GM21529 (cell line): ENCODE results near the gene ANKMY1.

Experiments
- ATAC-seq: cut with Tn5 transposase; IDR thresholded peaks from one replicate; pipeline ENCODE4 v1.9.1; 2021; ENCODE audit not compliant: unreplicated experiment

Gene ANKMY1

DNA sequence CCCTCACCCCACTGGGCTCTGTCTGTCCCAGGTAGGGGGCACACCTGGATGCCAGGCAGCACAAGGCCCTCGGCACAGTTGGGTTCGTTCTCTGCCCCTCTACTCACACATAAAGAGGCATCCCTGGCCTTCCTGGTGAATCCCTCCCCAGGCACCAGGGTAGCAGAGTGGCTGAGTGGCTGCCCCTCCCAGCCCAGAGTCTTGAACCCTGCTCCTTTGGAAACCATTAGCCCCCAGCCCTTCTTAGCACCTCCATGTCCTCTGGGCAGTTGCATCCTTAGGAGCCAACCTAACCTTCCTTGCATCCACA, 120.3 kb downstream of the ANKMY1 start:
- no peak for ATAC-seq

DNA sequence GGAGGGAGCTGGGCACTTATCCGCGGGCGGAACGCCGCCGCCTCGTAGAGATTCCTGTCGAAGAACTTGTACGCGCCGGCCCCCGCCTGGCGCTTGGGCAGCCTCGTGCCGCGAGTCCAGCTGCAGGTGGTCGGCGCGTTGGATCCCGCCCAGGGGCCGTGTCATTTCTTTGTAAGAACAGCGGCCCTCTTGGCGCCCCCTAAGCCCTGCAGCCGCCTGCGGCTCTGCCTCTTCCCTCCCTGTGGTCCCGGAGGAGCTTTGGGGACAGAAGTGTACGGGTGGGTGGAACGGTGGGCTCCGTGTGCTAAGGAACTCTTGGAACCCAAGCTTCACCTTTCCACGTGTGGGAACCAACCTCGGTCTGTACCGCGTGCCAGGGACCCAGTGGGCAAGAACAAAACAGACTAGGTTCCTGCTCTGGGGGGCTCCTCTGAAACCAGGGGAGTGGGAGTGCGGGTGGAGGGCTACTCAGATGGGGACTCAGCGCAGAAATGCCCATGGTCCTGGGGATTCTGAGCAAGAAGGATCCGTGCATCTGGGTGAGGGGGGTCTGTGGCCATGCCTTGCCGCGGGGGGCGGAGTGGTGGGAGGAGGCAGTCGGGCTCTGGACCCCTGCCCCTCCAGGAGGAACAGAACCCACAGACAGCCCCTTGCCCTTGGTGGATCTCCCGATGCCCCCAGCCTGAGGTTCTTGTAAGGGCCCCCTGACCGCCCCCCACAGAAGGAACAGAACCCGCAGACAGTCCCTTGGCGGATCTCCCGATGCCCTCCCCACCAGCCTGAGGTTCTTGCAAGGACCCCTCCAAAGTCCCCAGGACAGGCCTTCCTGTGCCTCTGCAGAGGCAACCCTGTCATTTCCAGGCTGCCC, 120.9 kb downstream of the ANKMY1 start:
- ATAC-seq: no peak

- ATAC-seq: peak; percentile 18
Measured at GRCh38 chr2:240435948-240436682, 121.7 kb downstream of the ANKMY1 start.

GRCh38 chr2:240435457-240435947, 122.3 kb downstream of the ANKMY1 start, which contains the start of gene GPC1:
TSS of gene GPC1 (plus strand) at chr2:240435663. CDS start at chr2:240435919, 256 bp downstream.
- ATAC-seq: peak; percentile 49

GRCh38 chr2:240434728-240435456, 122.9 kb downstream of the ANKMY1 start:
- peak; percentile 55 for ATAC-seq

GRCh38 chr2:240433973-240434727, 123.6 kb downstream of the ANKMY1 start:
- ATAC-seq: no peak

DNA sequence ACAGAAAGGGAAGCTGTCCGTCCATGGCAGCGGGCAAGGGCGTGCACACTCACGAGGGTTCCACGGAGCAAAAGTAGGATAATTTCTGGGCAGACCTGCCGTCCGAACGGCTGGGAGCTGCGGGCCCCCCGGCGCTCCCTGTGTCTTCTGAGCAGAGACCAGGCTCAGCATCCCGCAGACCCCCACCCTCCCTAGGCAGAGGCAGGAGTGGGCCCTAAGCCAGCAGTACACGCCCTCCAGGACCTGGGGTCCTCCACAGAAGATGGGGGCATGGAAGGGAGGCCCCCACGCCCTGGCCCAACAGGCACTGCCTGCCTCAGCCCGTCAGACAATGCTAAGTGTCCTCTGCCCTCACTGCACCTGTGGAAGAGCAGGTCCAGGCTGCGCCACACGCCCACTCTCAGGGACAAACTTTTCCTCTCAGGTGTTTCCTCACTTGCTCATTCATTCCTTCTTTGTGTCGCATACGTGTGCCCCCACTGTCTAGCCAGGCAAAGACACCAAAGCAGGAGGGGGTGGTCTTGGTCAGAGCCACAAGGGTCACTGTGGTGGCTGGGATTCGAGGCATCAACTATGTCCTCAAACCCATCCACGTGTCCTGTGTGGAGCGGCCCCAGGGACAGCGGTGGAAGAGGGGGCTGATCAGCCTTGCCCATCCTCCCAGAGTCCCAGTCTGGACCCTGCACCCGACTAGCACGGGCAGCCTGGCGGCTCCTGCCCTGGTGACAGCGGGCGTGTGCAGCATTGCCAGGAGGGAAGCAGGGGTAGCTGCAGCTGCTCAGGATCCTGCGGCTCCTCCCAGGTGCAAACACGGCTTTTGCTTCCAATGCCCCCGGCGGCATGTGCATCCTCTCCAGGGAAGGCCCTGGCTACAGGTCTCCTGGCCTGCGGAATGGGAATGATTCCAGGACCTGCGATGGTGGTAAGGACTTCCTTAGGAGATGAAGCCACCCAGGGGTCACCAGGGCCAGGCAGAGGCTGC, 124.7 kb downstream of the ANKMY1 start:
- ATAC-seq: no peak

DNA sequence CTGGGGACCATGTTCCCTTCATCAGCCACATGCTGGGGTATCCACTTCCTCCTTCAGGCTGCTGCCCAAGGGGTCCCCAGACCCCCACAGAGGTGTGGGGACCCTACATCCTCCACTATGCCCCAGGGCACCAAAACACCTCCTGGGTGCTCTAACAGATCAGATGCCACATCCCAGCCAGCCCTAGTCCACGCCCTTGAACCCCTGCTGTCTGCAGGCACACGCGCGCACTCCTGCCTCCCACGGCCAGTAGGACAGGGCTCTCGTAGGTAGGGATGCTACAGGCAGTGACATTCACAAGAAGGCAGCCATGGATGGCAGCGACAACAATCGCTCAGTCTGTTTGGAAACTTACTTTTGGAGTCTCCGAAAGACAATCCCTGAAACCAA, 125.4 kb downstream of the ANKMY1 start:
- ATAC-seq: no peak

DNA sequence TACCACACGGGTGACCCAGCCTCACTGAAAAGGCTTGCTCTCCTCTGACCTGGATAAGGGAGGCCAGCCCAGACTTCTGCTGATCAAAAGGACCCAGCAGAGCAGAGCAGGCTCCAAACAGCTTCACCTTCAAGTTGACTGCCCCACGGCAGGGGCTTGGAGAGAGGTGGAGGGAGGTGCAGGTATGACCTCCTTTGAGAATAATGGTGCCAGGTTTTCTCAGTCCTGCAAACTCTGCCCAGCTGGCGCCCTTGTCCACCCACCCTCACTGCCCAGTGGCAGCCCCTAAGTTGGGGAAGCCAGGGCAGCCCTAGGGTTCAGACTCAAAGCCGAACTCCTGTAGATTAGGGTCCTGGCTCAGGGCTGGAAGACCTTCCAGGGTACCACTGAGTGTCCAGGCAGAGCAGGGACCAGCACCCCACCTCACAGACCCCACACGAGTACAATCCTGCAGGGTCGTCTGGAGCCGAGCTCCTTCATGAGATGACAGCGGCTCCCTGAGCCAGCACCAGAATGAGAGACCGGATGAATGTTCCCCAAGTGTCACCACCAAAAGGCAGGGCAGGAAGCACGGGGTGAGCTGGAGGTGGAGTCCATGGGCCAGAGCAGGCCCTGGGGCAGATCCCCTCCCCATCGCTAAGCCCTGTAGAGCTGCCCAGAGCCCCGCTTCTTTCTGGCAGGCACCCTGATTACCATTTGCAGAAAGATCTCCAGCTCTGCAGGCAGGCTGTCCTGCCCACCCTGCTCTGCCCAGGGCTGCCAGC, 125.9 kb downstream of the ANKMY1 start:
- ATAC-seq: no peak

GRCh38 chr2:240431271-240431660, 126.5 kb downstream of the ANKMY1 start:
- ATAC-seq: no peak

DNA sequence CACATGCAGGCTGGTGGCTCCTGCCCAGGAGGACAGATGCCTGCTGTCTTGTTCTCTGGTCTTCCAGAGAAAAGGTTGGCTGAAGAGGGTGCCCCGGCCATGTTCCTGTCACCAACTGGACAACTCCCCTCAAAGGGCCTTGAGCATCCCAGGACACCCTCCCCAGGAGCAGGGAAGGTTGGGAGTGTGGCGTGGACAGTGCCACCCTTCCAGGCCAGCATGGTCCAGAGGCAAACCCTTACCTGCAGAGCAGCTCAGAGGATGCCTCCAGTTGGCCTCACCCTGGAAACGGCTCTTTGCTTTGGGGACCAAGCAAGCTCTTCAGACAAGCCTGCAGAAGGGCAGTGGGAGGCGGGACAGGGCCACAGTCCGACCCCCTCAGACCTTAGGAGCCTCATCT, 127.2 kb downstream of the ANKMY1 start:
- no peak for ATAC-seq

DNA sequence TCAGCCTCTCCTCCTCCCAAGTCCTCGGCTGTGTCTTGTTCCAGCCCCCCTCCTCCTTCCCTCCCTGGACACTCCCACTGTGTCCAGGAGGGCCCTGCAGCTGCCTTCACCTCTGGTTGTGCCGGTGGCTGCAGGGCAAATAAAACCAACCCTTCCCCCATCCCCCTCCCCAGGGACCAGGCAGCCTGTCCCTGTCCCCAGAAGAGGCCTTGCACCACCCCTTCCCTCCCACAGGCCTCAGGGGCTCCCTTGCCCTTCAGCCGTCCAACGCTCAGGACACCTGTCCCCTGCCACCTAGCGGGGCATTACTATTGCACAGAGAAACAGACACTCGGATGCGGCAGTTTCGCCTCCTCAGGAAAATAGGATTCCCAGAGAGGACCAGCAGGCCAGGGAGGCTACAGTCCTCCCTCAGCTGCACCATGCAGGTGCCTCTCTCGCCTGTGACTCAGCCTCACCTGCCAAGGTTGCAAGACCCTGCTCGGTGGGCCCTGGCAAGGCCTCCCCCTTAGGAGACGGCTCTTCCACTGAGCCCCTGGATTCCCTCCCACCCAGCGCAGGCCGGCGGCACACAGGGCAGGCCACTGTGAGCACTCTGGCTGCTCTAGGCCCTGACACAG, 127.8 kb downstream of the ANKMY1 start:
- ATAC-seq: no peak
